MM.1S (cell line): ENCODE results near the gene TSHZ2.

Experiments
- DNase-seq: peaks from one replicate; pipeline ENCODE4 v3.0.0-alpha.2; 2015
- H2AFZ ChIP-seq: fragments of 300-600 bp; sonication (generic); 2 replicates; pipeline ENCODE4 v1.6.0; 2016; ENCODE audit warnings: antibody characterized with exemption, low read length
- H3F3A ChIP-seq: fragments of 300-600 bp; sonication (generic); 2 replicates; pipeline ENCODE4 v1.6.1; 2016; ENCODE audit warnings: mild to moderate bottlenecking, antibody characterized with exemption, low read length, moderate library complexity, mixed read lengths; ENCODE audit not compliant: insufficient read depth
- H3K27ac ChIP-seq: fragments of 300-600 bp; sonication (generic); 2 replicates; pipeline ENCODE4 v1.5.1; 2016; ENCODE audit warnings: mild to moderate bottlenecking, low read length
- H3K27me3 ChIP-seq: fragments of 300-600 bp; sonication (generic); replicated peaks from 2 replicates; pipeline ENCODE4 v1.6.0; 2016; ENCODE audit warnings: low read length; ENCODE audit not compliant: insufficient read depth
- H3K36me3 ChIP-seq: fragments of 300-600 bp; sonication (generic); replicated peaks from 2 replicates; pipeline ENCODE4 v1.6.1; 2016; ENCODE audit warnings: mild to moderate bottlenecking, low read length, mixed read lengths; ENCODE audit not compliant: insufficient read depth
- H3K4me1 ChIP-seq: fragments of 300-600 bp; sonication (generic); 2 replicates; pipeline ENCODE4 v1.6.1; 2016; ENCODE audit warnings: low read length, mixed read lengths
- H3K4me2 ChIP-seq: fragments of 300-600 bp; sonication (generic); 2 replicates; pipeline ENCODE4 v1.6.0; 2016; ENCODE audit warnings: low read depth, low read length
- H3K4me3 ChIP-seq: fragments of 300-600 bp; sonication (generic); 2 replicates; pipeline ENCODE4 v1.5.1; 2016; ENCODE audit warnings: low read length, mixed read lengths
- H3K79me2 ChIP-seq: fragments of 300-600 bp; sonication (generic); 2 replicates; pipeline ENCODE4 v1.6.1; 2016; ENCODE audit warnings: mixed run types, low read length, mixed read lengths
- H3K9ac ChIP-seq: fragments of 300-600 bp; sonication (generic); 2 replicates; pipeline ENCODE4 v1.6.1; 2016; ENCODE audit warnings: low read length, mixed read lengths
- H3K9me2 ChIP-seq: fragments of 300-600 bp; sonication (generic); replicated peaks from 2 replicates; pipeline ENCODE4 v1.6.1; 2016; ENCODE audit warnings: mild to moderate bottlenecking, low read length, mixed read lengths; ENCODE audit not compliant: insufficient read depth
- H3K9me3 ChIP-seq: fragments of 300-600 bp; sonication (generic); replicated peaks from 2 replicates; pipeline ENCODE4 v1.6.1; 2016; ENCODE audit warnings: mild to moderate bottlenecking, low read length, mixed read lengths; ENCODE audit not compliant: insufficient read depth
- H4K20me1 ChIP-seq: fragments of 300-600 bp; sonication (generic); 2 replicates; pipeline ENCODE4 v1.6.1; 2016; ENCODE audit warnings: mild to moderate bottlenecking, low read length, moderate library complexity, mixed read lengths; ENCODE audit not compliant: insufficient read depth
- EZH2 ChIP-seq: fragments of 300-600 bp; sonication (generic); optimal IDR thresholded peaks from 2 replicates; pipeline ENCODE3; 2017; ENCODE audit warnings: low read depth, mild to moderate bottlenecking, antibody characterized with exemption, low read length, mixed read lengths
- EZH2phosphoT487 ChIP-seq: fragments of 300-600 bp; sonication (generic); IDR thresholded peaks from 2 replicates; pipeline ENCODE4 v1.6.1; 2018; ENCODE audit warnings: antibody characterized with exemption, low read length
- TF ChIP-seq, protein P1 (sequence below): fragments of 300-600 bp; sonication (generic); IDR thresholded peaks from 2 replicates; pipeline ENCODE4 v1.5.1; 2016; ENCODE audit warnings: antibody characterized with exemption, low read length, mixed read lengths

Gene TSHZ2

DNA sequence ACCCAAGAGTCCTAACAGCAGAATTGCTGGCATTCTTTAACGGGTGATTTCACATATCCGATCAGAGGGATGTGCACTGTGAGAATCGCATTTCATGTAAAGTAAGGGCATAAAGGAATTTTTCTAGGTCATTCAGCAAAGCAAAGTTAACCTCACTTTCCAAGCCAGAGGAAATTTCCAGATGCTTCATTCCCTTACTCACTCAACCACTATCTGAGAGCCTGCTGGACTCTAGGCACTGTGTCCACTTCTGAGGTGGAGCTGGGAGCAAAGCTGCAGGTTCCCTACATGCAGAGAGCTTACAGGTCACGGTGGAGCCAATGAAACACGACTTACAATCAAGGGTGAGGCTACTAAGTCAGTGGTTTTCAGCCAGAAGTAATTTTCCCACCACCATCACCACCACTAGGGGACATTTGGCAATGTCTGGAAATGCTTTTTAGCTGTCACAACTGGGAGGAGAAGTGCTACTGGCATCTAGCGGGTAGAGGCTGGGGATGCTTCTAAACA, 34.5 kb upstream of the TSHZ2 start:
- Histone ChIP-seq H3K4me1 (no peaks in the 10 kb centered on the region), H3K4me3 (no peak overlapping the region), H3K9me2 (no peaks in the 10 kb centered on the region), H3K9ac (no peak overlapping the region), H4K20me1 (no peaks in the 10 kb centered on the region), H3K27ac (no peak overlapping the region), H2AFZ (no peak overlapping the region), H3K79me2 (no peaks in the 10 kb centered on the region), H3K36me3 (no peaks in the 10 kb centered on the region), H3K27me3 (no peaks in the 10 kb centered on the region), H3K9me3 (no peaks in the 10 kb centered on the region), H3F3A (no peaks in the 10 kb centered on the region), H3K4me2 (no peak overlapping the region)
- no peak for TF ChIP-seq EZH2
- TF ChIP-seq, protein P1, sequence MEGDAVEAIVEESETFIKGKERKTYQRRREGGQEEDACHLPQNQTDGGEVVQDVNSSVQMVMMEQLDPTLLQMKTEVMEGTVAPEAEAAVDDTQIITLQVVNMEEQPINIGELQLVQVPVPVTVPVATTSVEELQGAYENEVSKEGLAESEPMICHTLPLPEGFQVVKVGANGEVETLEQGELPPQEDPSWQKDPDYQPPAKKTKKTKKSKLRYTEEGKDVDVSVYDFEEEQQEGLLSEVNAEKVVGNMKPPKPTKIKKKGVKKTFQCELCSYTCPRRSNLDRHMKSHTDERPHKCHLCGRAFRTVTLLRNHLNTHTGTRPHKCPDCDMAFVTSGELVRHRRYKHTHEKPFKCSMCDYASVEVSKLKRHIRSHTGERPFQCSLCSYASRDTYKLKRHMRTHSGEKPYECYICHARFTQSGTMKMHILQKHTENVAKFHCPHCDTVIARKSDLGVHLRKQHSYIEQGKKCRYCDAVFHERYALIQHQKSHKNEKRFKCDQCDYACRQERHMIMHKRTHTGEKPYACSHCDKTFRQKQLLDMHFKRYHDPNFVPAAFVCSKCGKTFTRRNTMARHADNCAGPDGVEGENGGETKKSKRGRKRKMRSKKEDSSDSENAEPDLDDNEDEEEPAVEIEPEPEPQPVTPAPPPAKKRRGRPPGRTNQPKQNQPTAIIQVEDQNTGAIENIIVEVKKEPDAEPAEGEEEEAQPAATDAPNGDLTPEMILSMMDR: no peak
- TF ChIP-seq EZH2phosphoT487: no peak
- no peak for DNase-seq

DNA sequence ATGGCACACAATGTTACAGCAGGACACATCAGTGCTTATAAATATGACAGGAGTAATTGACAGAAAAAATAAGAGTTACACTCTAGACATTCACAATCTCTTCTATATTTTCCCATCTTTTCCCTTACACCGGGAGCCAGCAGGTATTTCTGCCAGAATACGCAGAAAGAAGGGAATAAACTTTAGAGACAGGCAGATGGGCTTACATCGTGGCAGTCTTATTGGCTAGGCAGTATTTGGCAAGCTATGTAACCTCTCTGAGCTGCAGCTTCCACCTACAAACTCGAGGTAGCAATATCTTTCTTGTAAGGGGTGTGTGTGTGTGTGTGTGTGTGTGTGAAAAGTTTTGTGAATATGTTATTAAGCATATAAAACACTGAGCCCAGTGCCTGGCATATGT, 33.0 kb upstream of the TSHZ2 start:
- no peaks in the 10 kb centered on the region for H3K79me2 ChIP-seq
- H4K20me1 ChIP-seq: no peaks in the 10 kb centered on the region
- no peaks in the 10 kb centered on the region for H3K27me3 ChIP-seq
- H2AFZ ChIP-seq: no peak overlapping the region
- H3K27ac ChIP-seq: no peak overlapping the region
- no peaks in the 10 kb centered on the region for H3F3A ChIP-seq
- H3K36me3 ChIP-seq: no peaks in the 10 kb centered on the region
- TF ChIP-seq, protein P1: no peak
- no peak for TF ChIP-seq EZH2phosphoT487
- TF ChIP-seq EZH2: no peak
- no peaks in the 10 kb centered on the region for H3K9me3 ChIP-seq
- H3K4me3 ChIP-seq: no peak overlapping the region
- H3K4me1 ChIP-seq: no peaks in the 10 kb centered on the region
- no peak overlapping the region for H3K4me2 ChIP-seq
- no peak for DNase-seq
- no peak overlapping the region for H3K9ac ChIP-seq
- H3K9me2 ChIP-seq: no peaks in the 10 kb centered on the region

DNA sequence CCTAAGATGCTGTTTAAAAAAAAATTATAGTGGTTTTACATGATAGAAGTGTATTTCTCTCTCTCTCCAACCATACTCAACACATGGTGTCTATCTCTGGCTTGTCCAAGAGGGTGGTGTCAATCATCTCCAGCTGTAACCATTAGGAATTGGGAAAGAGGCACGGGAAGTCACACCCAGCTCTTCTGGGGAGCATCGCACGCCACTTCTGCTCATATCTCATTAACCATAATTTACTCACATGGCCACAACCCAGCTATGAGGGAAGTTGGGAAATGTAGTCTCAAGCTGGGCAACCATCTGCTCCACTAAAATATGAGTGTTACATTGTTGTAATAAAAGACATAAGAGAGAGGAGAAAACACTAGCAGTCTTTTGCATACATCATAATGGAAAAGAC, 30.4 kb upstream of the TSHZ2 start:
- Histone ChIP-seq H3F3A (no peaks in the 10 kb centered on the region), H3K4me1 (no peaks in the 10 kb centered on the region), H3K27me3 (no peaks in the 10 kb centered on the region), H3K79me2 (no peaks in the 10 kb centered on the region), H3K36me3 (no peaks in the 10 kb centered on the region), H3K4me3 (no peak overlapping the region), H3K27ac (no peak overlapping the region), H4K20me1 (no peaks in the 10 kb centered on the region), H3K9ac (no peak overlapping the region), H3K9me3 (no peaks in the 10 kb centered on the region), H3K4me2 (no peak overlapping the region), H2AFZ (no peak overlapping the region), H3K9me2 (no peaks in the 10 kb centered on the region)
- TF ChIP-seq, protein P1: no peak
- TF ChIP-seq EZH2phosphoT487: no peak
- no peak for DNase-seq
